ENCODE results near the gene TCFL5. TPM values are rescaled to one million over a fixed set of nuclear protein-coding genes. Genes with fewer than 3 reads are reported as not detected.

TCFL5 gene
- total and polyA plus RNA-seq, 12 donors, result 3.5 to 12.0 (median 5.5) TPM

- Histone ChIP-seq H3K27ac (no peak overlapping the region), H3K4me1 (replicated peaks in 1 of 2) (peaks cover 10 to 14% of the 10 kb centered on the region in 2 donors), H3K9me3 (replicated peaks in 1 of 3) (no peaks in the 10 kb centered on the region), H3K4me3 (no peak overlapping the region), H3K27me3 (no peaks in the 10 kb centered on the region), H3K36me3 (replicated peaks in 1 of 2) (peaks cover 0 to 48% of the 10 kb centered on the region in 2 donors)
- 80 to 87% (median 86%) methylated on average over 8 of the region's 8 CpGs for WGBS, 4 donors
- no peak for DNase-seq
- no peak for TF ChIP-seq POLR2A (IDR thresholded peaks at IDR 0.05)
- TF ChIP-seq, protein P1, sequence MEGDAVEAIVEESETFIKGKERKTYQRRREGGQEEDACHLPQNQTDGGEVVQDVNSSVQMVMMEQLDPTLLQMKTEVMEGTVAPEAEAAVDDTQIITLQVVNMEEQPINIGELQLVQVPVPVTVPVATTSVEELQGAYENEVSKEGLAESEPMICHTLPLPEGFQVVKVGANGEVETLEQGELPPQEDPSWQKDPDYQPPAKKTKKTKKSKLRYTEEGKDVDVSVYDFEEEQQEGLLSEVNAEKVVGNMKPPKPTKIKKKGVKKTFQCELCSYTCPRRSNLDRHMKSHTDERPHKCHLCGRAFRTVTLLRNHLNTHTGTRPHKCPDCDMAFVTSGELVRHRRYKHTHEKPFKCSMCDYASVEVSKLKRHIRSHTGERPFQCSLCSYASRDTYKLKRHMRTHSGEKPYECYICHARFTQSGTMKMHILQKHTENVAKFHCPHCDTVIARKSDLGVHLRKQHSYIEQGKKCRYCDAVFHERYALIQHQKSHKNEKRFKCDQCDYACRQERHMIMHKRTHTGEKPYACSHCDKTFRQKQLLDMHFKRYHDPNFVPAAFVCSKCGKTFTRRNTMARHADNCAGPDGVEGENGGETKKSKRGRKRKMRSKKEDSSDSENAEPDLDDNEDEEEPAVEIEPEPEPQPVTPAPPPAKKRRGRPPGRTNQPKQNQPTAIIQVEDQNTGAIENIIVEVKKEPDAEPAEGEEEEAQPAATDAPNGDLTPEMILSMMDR (IDR thresholded peaks at IDR 0.05), result no peak
- intact Hi-C loops (cut with DNase I), result no loop called here
These were observed 22.9 kb upstream of the TCFL5 start for GRCh38 chr20:62884556-62884955.

GRCh38 chr20:62882426-62882825 lies 20.8 kb upstream of the TCFL5 start:
- 92 to 94% (median 94%) methylated on average over 15 of the region's 15 CpGs for WGBS, 4 donors
- no peaks in the 10 kb centered on the region for H3K27me3 ChIP-seq
- no peak overlapping the region for H3K27ac ChIP-seq
- H3K4me3 ChIP-seq, result no peak overlapping the region
- peaks cover 6% of the 10 kb centered on the region in 2 donors for H3K4me1 ChIP-seq (replicated peaks in 1 of 2)
- peaks cover 0 to 31% of the 10 kb centered on the region in 2 donors for H3K36me3 ChIP-seq (replicated peaks in 1 of 2)
- H3K9me3 ChIP-seq (replicated peaks in 1 of 3), result no peaks in the 10 kb centered on the region
- intact Hi-C loops (cut with DNase I), result no loop called here
- TF ChIP-seq, protein P1 (IDR thresholded peaks at IDR 0.05), result no peak
- TF ChIP-seq POLR2A (IDR thresholded peaks at IDR 0.05), result no peak
- no peak for DNase-seq

- Histone ChIP-seq H3K4me3 (no peak overlapping the region), H3K27me3 (no peaks in the 10 kb centered on the region), H3K27ac (no peak overlapping the region), H3K9me3 (replicated peaks in 1 of 3) (no peaks in the 10 kb centered on the region), H3K36me3 (replicated peaks in 1 of 2) (peaks cover 0 to 25% of the 10 kb centered on the region in 2 donors), H3K4me1 (replicated peaks in 1 of 2) (peaks cover under 1 to 4% of the 10 kb centered on the region in 2 donors)
- intact Hi-C loops (cut with DNase I), result no loop called here
- no peak for DNase-seq
- TF ChIP-seq, protein P1 (IDR thresholded peaks at IDR 0.05), result no peak
- no peak for TF ChIP-seq POLR2A (IDR thresholded peaks at IDR 0.05)
- 94 to 95% (median 94%) methylated on average over 41 to 46 of the region's 46 CpGs for WGBS, 4 donors
These were observed 20.2 kb upstream of the TCFL5 start for GRCh38 chr20:62881662-62882395.

DNA sequence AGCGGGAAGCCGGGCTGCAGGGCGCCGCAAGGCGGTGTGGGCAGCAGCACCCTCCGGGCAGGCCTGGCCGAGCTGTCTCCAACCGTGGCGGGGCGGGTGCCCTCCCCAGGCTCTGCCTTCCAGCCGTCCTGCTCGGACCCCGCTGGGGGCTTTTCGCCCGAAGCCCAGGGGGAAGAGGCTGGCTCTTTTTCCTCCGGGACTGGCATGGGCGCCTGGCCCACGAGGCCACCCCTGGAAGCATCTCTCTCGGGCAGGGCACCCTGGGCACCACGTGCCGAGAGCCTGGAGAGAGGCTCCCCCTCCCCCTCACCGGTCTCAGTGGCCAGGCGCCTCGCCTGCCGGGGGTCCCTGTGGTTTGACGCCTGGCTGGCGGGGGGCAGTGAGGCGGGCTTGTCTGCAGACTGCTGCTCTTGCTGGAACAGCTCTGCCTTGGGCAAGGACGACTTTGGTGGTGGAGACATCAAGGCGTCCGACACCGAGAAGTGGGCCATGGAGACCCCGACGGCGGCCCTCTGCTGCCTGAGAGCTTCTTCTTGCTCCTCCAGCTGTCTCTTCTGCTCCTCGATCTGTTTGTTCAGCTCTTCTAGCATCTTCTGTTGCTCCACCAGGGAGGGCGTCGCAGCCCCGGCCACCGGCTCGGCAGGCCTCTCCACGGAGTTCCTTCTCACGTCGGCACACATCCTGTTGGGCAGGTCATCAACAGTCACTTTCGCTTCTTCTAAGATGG lies 19.5 kb upstream of the TCFL5 start:
- H3K9me3 ChIP-seq (replicated peaks in 1 of 3), result no peaks in the 10 kb centered on the region
- H3K27ac ChIP-seq, result no peak overlapping the region
- no peak for DNase-seq
- intact Hi-C loops (cut with DNase I), result no loop called here
- WGBS, 4 donors, result 92 to 94% (median 93%) methylated on average over 9 to 45 of the region's 45 CpGs
- TF ChIP-seq, protein P1 (IDR thresholded peaks at IDR 0.05), result no peak
- TF ChIP-seq POLR2A (IDR thresholded peaks at IDR 0.05), result no peak
- no peak overlapping the region for H3K4me3 ChIP-seq
- H3K27me3 ChIP-seq, result no peaks in the 10 kb centered on the region
- H3K4me1 ChIP-seq (replicated peaks in 1 of 2), result peaks cover 0 to 11% of the 10 kb centered on the region in 2 donors
- H3K36me3 ChIP-seq (replicated peaks in 1 of 2), result peaks cover 0 to 18% of the 10 kb centered on the region in 2 donors

All from adrenal gland (tissue), 12 donors.